GM12878 (cell line): Measurements from ENCODE around the gene PTEN. TPM values are rescaled to one million over a fixed set of nuclear protein-coding genes. Genes with fewer than 3 reads are reported as not detected.

Experiments
- ATAC-seq: fragments of 200-7000 bp; cut with Tn5 transposase; 3 replicates; pipeline ENCODE4 v1.9.1; 2020; ENCODE audit warnings: mild to moderate bottlenecking, moderate library complexity
- BruUV-seq: library from RNA; stranded (reverse); fragments of 400-500 nt; replicated peaks from 2 replicates; lab custom pipeline; 2021; lab: Mats Ljungman, UMichigan
- CTCF ChIA-PET: fragments of 300-600 bp; sonication (Branson Sonifier 250); formaldehyde crosslinking; extraction: SDS; loops from one replicate; lab custom pipeline; 2021; ENCODE audit warnings: inconsistent platforms; lab: Yijun Ruan, JAX
- POLR2A ChIA-PET: fragments of 350-600 bp; formaldehyde crosslinking; extraction: SDS; loops from one replicate; lab custom pipeline; 2021; ENCODE audit warnings: inconsistent platforms; lab: Charles Lee
- RAD21 ChIA-PET: fragments of 300-600 bp; sonication (Branson Sonifier 250); formaldehyde crosslinking; loops from one replicate; lab custom pipeline; 2023; ENCODE audit warnings: antibody characterized with exemption; ENCODE audit not compliant: unreplicated experiment; lab: Charles Lee
- SMC1A ChIA-PET: fragments of 300-600 bp; sonication (Branson Sonifier 250); formaldehyde crosslinking; loops from one replicate; lab custom pipeline; 2023; ENCODE audit not compliant: unreplicated experiment, uncharacterized antibody; lab: Charles Lee
- DNase-seq: peaks from one replicate; pipeline ENCODE4 v3.0.0-alpha.2; 2011; ENCODE audit warnings: low read depth, low spot score
- FAIRE-seq: peaks from 3 replicates; lab custom pipeline; 2011; peaks lifted over from hg19 to GRCh38; lab: Jason Lieb, UNC
- H2AFZ ChIP-seq: 2 replicates; pipeline ENCODE4 v1.6.0; 2011; ENCODE audit warnings: low read depth, low read length, control low read depth; ENCODE audit not compliant: control insufficient read depth
- H3K27ac ChIP-seq: 2 replicates; pipeline ENCODE4 v1.5.1; 2011; ENCODE audit warnings: control low read depth; ENCODE audit not compliant: control insufficient read depth, insufficient read depth
- H3K27me3 ChIP-seq, 2 experiments: replicated peaks in 1 of 2; 2 replicates each; pipeline versions ENCODE4 v1.6.0 to v1.6.1; 2011; ENCODE audit warnings: low read length in 1 of 2; ENCODE audit not compliant: control insufficient read depth in 2 of 2, insufficient read depth in 2 of 2
- H3K36me3 ChIP-seq, 2 experiments: 2 replicates each; pipeline ENCODE4 v1.5.1; 2011; ENCODE audit warnings: low read length in 1 of 2; ENCODE audit not compliant: control insufficient read depth in 2 of 2, insufficient read depth in 2 of 2
- H3K4me1 ChIP-seq: 2 replicates; pipeline ENCODE4 v1.6.1; 2011; ENCODE audit warnings: mild to moderate bottlenecking, low read length, moderate library complexity, mixed read lengths; ENCODE audit not compliant: control insufficient read depth, insufficient read depth
- H3K4me2 ChIP-seq: 2 replicates; pipeline ENCODE4 v1.6.0; 2011; ENCODE audit warnings: control low read depth; ENCODE audit not compliant: control insufficient read depth, insufficient read depth
- H3K4me3 ChIP-seq: fragments of 200-600 bp; sonication (generic); 2 replicates; pipeline ENCODE4 v1.5.1; 2016
- H3K79me2 ChIP-seq: 2 replicates; pipeline ENCODE4 v1.6.0; 2011; ENCODE audit warnings: low read length; ENCODE audit not compliant: control insufficient read depth, insufficient read depth
- H3K9ac ChIP-seq: 2 replicates; pipeline ENCODE4 v1.8.0; 2011; ENCODE audit warnings: low read length, control low read depth, mixed read lengths; ENCODE audit not compliant: control insufficient read depth, insufficient read depth
- H3K9me3 ChIP-seq: replicated peaks from 3 replicates; pipeline ENCODE4 v1.5.1; 2011; ENCODE audit warnings: mild to moderate bottlenecking, low read length; ENCODE audit not compliant: control insufficient read depth, insufficient read depth
- H4K20me1 ChIP-seq: 2 replicates; pipeline ENCODE4 v1.6.0; 2011; ENCODE audit not compliant: control insufficient read depth, insufficient read depth
- ATF3 ChIP-seq: IDR thresholded peaks from 2 replicates; pipeline ENCODE4 v1.6.1; 2011; ENCODE audit warnings: low read depth, mild to moderate bottlenecking, low read length, moderate library complexity, borderline replicate concordance; ENCODE audit errors: extremely low read depth
- BHLHE40 ChIP-seq, 2 experiments: fragments of 450-650 bp in 1 of 2; IDR thresholded peaks; 2 replicates each; pipeline ENCODE4 v1.6.1; 2011 to 2017; ENCODE audit warnings: low read depth in 2 of 2, borderline replicate concordance in 1 of 2, improper control_type of control experiment in 1 of 2, low read length in 1 of 2, mild to moderate bottlenecking in 1 of 2
- CHD2 ChIP-seq: IDR thresholded peaks from 2 replicates; pipeline ENCODE4 v1.6.1; 2011; ENCODE audit warnings: low read depth, low read length, improper control_type of control experiment, borderline replicate concordance
- MTA2 ChIP-seq: fragments of 450-650 bp; IDR thresholded peaks from 2 replicates; pipeline ENCODE4 v1.6.1; 2016; ENCODE audit warnings: low read depth, mild to moderate bottlenecking, moderate library complexity
- NFXL1 ChIP-seq: fragments of 450-650 bp; IDR thresholded peaks from 2 replicates; pipeline ENCODE4 v1.6.1; 2017; ENCODE audit warnings: antibody characterized with exemption, mild to moderate bottlenecking, borderline replicate concordance
- NR2C1 ChIP-seq: fragments of 450-650 bp; IDR thresholded peaks from 2 replicates; pipeline ENCODE4 v1.6.1; 2017; ENCODE audit warnings: antibody characterized with exemption, mild to moderate bottlenecking, moderate library complexity
- POLR2AphosphoS5 ChIP-seq: IDR thresholded peaks from 2 replicates; pipeline ENCODE4 v1.6.1; 2011; ENCODE audit warnings: mild to moderate bottlenecking, low read length, inconsistent platforms
- RCOR1 ChIP-seq: conservative IDR thresholded peaks from 2 replicates; pipeline ENCODE4 v1.6.1; 2012; ENCODE audit warnings: low read depth, low read length, improper control_type of control experiment
- STAT1 ChIP-seq: fragments of 450-650 bp; conservative IDR thresholded peaks from 2 replicates; pipeline ENCODE4 v1.6.1; 2014; ENCODE audit warnings: antibody characterized with exemption, mild to moderate bottlenecking
- TCF12 ChIP-seq: IDR thresholded peaks from 2 replicates; pipeline ENCODE4 v1.6.1; 2011; ENCODE audit warnings: low read depth, mild to moderate bottlenecking, low read length
- ZBED1 ChIP-seq: IDR thresholded peaks from 2 replicates; pipeline ENCODE4 v1.6.1; 2016; ENCODE audit warnings: borderline replicate concordance
- WGBS: methylation state at CpG from one replicate; pipeline ENCODE4 v1.1.6; 2016; ENCODE audit warnings: low lambda C conversion rate; ENCODE audit not compliant: insufficient replicate concordance, insufficient coverage; ENCODE audit errors: missing lambda C conversion rate; 5-methylcytosine and 5-hydroxymethylcytosine counted together
- in situ Hi-C: fragments of 300-500 bp; cut with MboI; formaldehyde crosslinking; loops from 9 replicates; pipeline ENCODE4 v1.14.3; 2018; ENCODE audit warnings: mixed read lengths
- intact Hi-C: fragments of 100-400 bp; cut with micrococcal nuclease; formaldehyde crosslinking; loops from one replicate; pipeline ENCODE4 v1.14.2; 2022; ENCODE audit not compliant: unreplicated experiment
- polyA plus RNA-seq, 11 experiments: library from polyadenylated mRNA; depleted of rRNA in 4 of 11; unstranded in 6 of 11; stranded (reverse) in 5 of 11; fragments of >200 nt; fragmentation: Nextera tagmentation in 4 of 11; fragmentation: Illumina TruSeq in 1 of 11; extraction: Ambion mirVana in 4 of 11; extraction: Trizol in 1 of 11; gene quantifications; 1 replicate in 1 of 11; 2 replicates in 10 of 11; pipeline versions ENCODE4 v1.2.1 to v1.2.3, GENCODE V29; 2011 to 2016; ENCODE audit warnings: inconsistent platforms in 2 of 11, missing spikeins in 2 of 11, low read depth in 1 of 11
- total RNA-seq, 4 experiments: library from RNA; depleted of rRNA in 3 of 4; stranded (reverse); fragments of >200 nt in 3 of 4; fragmentation: Illumina TruSeq in 1 of 4; extraction: Trizol in 1 of 4; gene quantifications; 2 replicates each; pipeline versions ENCODE4 v1.2.1 to v1.2.3, GENCODE V29; 2013 to 2021
- TF ChIP-seq, protein P1 (sequence below): fragments of 450-650 bp; IDR thresholded peaks from 2 replicates; pipeline ENCODE4 v1.6.1; 2016; ENCODE audit warnings: mild to moderate bottlenecking
- TF ChIP-seq, protein P2 (sequence below): IDR thresholded peaks from 2 replicates; pipeline ENCODE4 v1.6.1; 2012; ENCODE audit warnings: low read depth, low read length, improper control_type of control experiment

PTEN gene
- total and polyA plus RNA-seq, 10 of the 15 experiments (the other 5 are each of a cell fraction or from before 2014, with no cell fraction given) = 26.1 to 175 (median 58.1) TPM

GRCh38 chr10:87872828-87873227, 9.4 kb downstream of the PTEN start:
- H3K36me3 ChIP-seq = peaks cover 0 to 16% of the 10 kb centered on the region in 2 experiments; a peak in 2 of 4 replicates
- no peak overlapping the region for H2AFZ ChIP-seq
- RAD21 ChIA-PET = interaction anchor here (1.2 to 4.1 kb wide), 5 partner anchors 10 to 512 kb away, joined by 3 to 18 read pairs (median 6); no protein-coding TSS in a partner anchor
- no TSS peak for BruUV-seq
- POLR2A ChIA-PET = interaction anchor here (2.5 kb wide), 1 partner anchor 10 kb away, joined by 12 read pairs; the partner anchor contains the start of genes KLLN and PTEN
- no peaks in the 10 kb centered on the region for H3K4me1 ChIP-seq
- peak overlapping the region; percentile 61 for H3K4me3 ChIP-seq
- CTCF ChIA-PET = interaction anchor here (1.0 to 1.5 kb wide), 4 partner anchors 10 to 195 kb away, joined by 3 to 5 read pairs (median 4); no protein-coding TSS in a partner anchor
- intact Hi-C loops = no loop called here
- SMC1A ChIA-PET = interaction anchor here (0.8 to 4.0 kb wide), 10 partner anchors 10 to 241 kb away, joined by 3 to 12 read pairs (median 4); no protein-coding TSS in a partner anchor
- peak; percentile 8 for ATAC-seq
- no peak for FAIRE-seq
- no peak for TF ChIP-seq CHD2
- no peak for TF ChIP-seq STAT1
- TF ChIP-seq TCF12 = no peak
- TF ChIP-seq ATF3 = no peak
- TF ChIP-seq RCOR1 = no peak
- no peak for TF ChIP-seq NFXL1
- no peak for TF ChIP-seq ZBED1
- TF ChIP-seq BHLHE40 (IDR thresholded peaks at IDR 0.05; ENCODE audit: borderline replicate concordance in 1 of 2, low read depth in 2 of 2, low read length in 1 of 2) = no peak
- TF ChIP-seq, protein P1, sequence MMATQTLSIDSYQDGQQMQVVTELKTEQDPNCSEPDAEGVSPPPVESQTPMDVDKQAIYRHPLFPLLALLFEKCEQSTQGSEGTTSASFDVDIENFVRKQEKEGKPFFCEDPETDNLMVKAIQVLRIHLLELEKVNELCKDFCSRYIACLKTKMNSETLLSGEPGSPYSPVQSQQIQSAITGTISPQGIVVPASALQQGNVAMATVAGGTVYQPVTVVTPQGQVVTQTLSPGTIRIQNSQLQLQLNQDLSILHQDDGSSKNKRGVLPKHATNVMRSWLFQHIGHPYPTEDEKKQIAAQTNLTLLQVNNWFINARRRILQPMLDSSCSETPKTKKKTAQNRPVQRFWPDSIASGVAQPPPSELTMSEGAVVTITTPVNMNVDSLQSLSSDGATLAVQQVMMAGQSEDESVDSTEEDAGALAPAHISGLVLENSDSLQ = no peak
- no peak for TF ChIP-seq POLR2AphosphoS5
- TF ChIP-seq, protein P2, sequence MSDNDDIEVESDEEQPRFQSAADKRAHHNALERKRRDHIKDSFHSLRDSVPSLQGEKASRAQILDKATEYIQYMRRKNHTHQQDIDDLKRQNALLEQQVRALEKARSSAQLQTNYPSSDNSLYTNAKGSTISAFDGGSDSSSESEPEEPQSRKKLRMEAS = no peak
- TF ChIP-seq MTA2 = no peak
- TF ChIP-seq NR2C1 = no peak
- peak overlapping the region; percentile 60 for H3K4me2 ChIP-seq
- WGBS = 98% methylated on average over 6 of the region's 6 CpGs
- in situ Hi-C loops = no loop called here
- H3K79me2 ChIP-seq = peaks cover 100% of the 10 kb centered on the region
- no peaks in the 10 kb centered on the region for H3K27me3 ChIP-seq
- no peaks in the 10 kb centered on the region; the same call in 2 of the 3 replicates for H3K9me3 ChIP-seq
- no peak for DNase-seq
- H3K27ac ChIP-seq = no peak overlapping the region
- no peaks in the 10 kb centered on the region; the same call in 1 of the 2 replicates for H4K20me1 ChIP-seq
- H3K9ac ChIP-seq = no peak overlapping the region
